Measurements from ENCODE around the gene STK16.
A peak's percentile ranks its signal among the peaks of the same experiment; 100 is the strongest.

The STK16 gene

GRCh38 chr2:219216535-219216915 lies 28.8 kb upstream of the STK16 start:
- no peak for TF ChIP-seq CTCF (IDR thresholded peaks at IDR 0.05; ENCODE audit: low read depth, low read length)

GRCh38 chr2:219218217-219218731 lies 27.0 kb upstream of the STK16 start:
- no peak for DNase-seq (ENCODE audit: extremely low read depth, low read depth)
- TF ChIP-seq CTCF (IDR thresholded peaks at IDR 0.05; ENCODE audit: low read depth, low read length) = no peak

More at GRCh38 chr2:219216535-219216915, 28.8 kb upstream of the STK16 start:
- no peak for DNase-seq (ENCODE audit: extremely low read depth, low read depth)

- DNase-seq (ENCODE audit: extremely low read depth, low read depth) = peak; percentile 86
- TF ChIP-seq CTCF (IDR thresholded peaks at IDR 0.05; ENCODE audit: low read depth, low read length) = no peak
These were observed 26.3 kb upstream of the STK16 start, which contains the start of gene ABCB6 for GRCh38 chr2:219218732-219219701. TSS of gene ABCB6 (minus strand) at chr2:219218958. CDS start at chr2:219218673, 285 bp downstream.

- DNase-seq (ENCODE audit: extremely low read depth, low read depth) = no peak
- TF ChIP-seq CTCF (IDR thresholded peaks at IDR 0.05; ENCODE audit: low read depth, low read length) = no peak
These were observed 25.3 kb upstream of the STK16 start for GRCh38 chr2:219219784-219220532.

GRCh38 chr2:219220652-219221402 lies 24.5 kb upstream of the STK16 start:
- TF ChIP-seq CTCF (IDR thresholded peaks at IDR 0.05; ENCODE audit: low read depth, low read length) = no peak
- DNase-seq (ENCODE audit: extremely low read depth, low read depth) = no peak

GRCh38 chr2:219221957-219222518 lies 23.2 kb upstream of the STK16 start:
- TF ChIP-seq CTCF (IDR thresholded peaks at IDR 0.05; ENCODE audit: low read depth, low read length) = no peak
- DNase-seq (ENCODE audit: extremely low read depth, low read depth) = no peak

Data from AG09319 (cell line).